ENCODE results near the gene BGLAP.

DNA sequence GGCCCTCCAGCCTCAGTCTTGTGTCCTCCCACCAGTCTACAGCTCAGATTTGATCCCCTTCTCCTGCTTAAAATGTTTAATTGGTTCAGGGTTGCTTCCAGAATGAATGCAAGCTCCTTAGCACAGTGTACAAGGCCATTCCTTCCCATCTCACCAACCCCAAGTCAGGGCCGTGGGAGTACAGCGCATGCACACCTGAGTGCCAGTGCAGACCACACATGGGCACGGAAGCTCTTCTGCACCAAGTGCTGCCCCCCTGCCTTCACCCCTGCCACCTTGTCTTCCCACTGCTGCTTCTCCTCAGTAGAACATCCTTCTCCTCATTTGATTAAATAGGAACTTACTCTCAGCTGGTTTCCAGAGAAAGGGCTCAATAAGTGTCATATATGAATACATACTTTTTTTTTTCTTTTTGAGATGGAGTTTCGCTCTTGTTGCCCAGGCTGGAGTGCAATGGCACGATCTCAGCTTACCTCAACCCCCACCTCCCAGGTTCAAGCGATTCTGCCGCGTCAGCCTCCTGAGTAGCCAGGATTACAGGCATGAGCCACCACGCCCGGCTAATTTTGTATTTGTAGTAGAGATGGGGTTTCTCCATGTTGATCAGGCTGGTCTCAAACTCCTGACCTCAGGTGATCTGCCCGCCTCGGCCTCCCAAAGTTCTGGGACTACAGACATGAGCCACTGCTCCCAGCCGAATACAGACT lies 19.8 kb upstream of the BGLAP start:
- TF ChIP-seq, protein P1, sequence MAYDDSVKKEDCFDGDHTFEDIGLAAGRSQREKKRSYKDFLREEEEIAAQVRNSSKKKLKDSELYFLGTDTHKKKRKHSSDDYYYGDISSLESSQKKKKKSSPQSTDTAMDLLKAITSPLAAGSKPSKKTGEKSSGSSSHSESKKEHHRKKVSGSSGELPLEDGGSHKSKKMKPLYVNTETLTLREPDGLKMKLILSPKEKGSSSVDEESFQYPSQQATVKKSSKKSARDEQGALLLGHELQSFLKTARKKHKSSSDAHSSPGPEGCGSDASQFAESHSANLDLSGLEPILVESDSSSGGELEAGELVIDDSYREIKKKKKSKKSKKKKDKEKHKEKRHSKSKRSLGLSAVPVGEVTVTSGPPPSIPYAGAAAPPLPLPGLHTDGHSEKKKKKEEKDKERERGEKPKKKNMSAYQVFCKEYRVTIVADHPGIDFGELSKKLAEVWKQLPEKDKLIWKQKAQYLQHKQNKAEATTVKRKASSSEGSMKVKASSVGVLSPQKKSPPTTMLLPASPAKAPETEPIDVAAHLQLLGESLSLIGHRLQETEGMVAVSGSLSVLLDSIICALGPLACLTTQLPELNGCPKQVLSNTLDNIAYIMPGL (CRISPR knock-in tag; IDR thresholded peaks at IDR 0.05) = no peak
- TF ChIP-seq CTCF (IDR thresholded peaks at IDR 0.05) = no peak
- TF ChIP-seq JUN (CRISPR knock-in tag; IDR thresholded peaks at IDR 0.05) = no peak
- TF ChIP-seq, protein P2, sequence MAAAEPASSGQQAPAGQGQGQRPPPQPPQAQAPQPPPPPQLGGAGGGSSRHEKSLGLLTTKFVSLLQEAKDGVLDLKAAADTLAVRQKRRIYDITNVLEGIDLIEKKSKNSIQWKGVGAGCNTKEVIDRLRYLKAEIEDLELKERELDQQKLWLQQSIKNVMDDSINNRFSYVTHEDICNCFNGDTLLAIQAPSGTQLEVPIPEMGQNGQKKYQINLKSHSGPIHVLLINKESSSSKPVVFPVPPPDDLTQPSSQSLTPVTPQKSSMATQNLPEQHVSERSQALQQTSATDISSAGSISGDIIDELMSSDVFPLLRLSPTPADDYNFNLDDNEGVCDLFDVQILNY (CRISPR knock-in tag; IDR thresholded peaks at IDR 0.05) = no peak
- no peak for TF ChIP-seq ZNF263 (CRISPR knock-in tag; IDR thresholded peaks at IDR 0.05; ENCODE audit: low read depth)

Measured in WTC11 (cell line).